SK-N-MC (cell line): ENCODE measurements around the gene PTPRM.

Experiments used
- DNase-seq: peaks from one replicate; pipeline ENCODE4 v3.0.0-alpha.2; 2011; ENCODE audit warnings: low read depth, low spot score
- H3K27ac ChIP-seq: fragments of 200-600 bp; sonication (generic); 2 replicates; pipeline ENCODE4 v1.5.1; 2016; ENCODE audit warnings: mixed run types
- H3K36me3 ChIP-seq: fragments of 200-600 bp; sonication (generic); 2 replicates; pipeline ENCODE4 v1.6.1; 2017; ENCODE audit warnings: antibody characterized with exemption, low read length, mixed read lengths; ENCODE audit not compliant: insufficient read depth
- H3K4me3 ChIP-seq: fragments of 200-600 bp; sonication (generic); 2 replicates; pipeline ENCODE4 v1.5.1; 2016
- H3K9ac ChIP-seq: fragments of 200-600 bp; sonication (generic); 2 replicates; pipeline ENCODE4 v1.8.0; 2017; ENCODE audit warnings: mixed run types, mixed read lengths; ENCODE audit not compliant: insufficient read length
- H3K9me3 ChIP-seq: fragments of 200-600 bp; sonication (generic); 2 replicates; pipeline ENCODE4 v1.6.1; 2017; ENCODE audit warnings: low read depth, mild to moderate bottlenecking, antibody characterized with exemption, low read length, moderate library complexity, mixed read lengths
- EZH2 ChIP-seq: fragments of 200-600 bp; sonication (generic); IDR thresholded peaks from one replicate; pipeline ENCODE4 v1.6.1; 2017; ENCODE audit warnings: antibody characterized with exemption
- FOXP2 ChIP-seq: optimal IDR thresholded peaks from 2 replicates; pipeline ENCODE3; 2011; ENCODE audit warnings: mild to moderate bottlenecking, moderate library complexity; ENCODE audit not compliant: insufficient read depth; ENCODE audit errors: extremely low read length, control extremely low read depth
- POLR2AphosphoS5 ChIP-seq: IDR thresholded peaks from 2 replicates; pipeline ENCODE4 v1.6.1; 2012; ENCODE audit warnings: mild to moderate bottlenecking, low read depth, low read length, borderline replicate concordance

Gene PTPRM

DNA sequence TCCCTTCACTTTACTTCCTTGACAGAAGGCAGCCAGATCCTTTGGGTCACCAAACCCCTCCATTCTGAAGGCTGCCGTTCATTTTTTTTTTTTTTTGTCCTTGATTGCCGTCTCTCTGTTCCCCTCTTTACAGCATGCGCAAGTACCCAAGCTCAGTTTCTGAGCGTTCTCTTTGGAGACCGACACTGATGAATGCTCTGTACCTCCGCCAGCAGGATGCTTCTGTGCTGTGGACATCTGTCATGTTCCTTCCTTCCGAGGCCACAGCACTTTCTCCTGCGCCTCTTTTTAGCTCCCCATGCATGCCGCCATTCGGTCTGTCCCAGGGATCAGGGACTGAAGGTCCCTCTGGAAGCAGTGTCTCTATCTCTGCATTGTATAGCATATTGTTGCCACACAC is 763.5 kb downstream of the PTPRM start:
- Histone ChIP-seq H3K4me3 (no peak overlapping the region), H3K36me3 (no peaks in the 10 kb centered on the region), H3K9ac (no peak overlapping the region), H3K27ac (no peak overlapping the region), H3K9me3 (no peaks in the 10 kb centered on the region)
- TF ChIP-seq FOXP2 = no peak
- TF ChIP-seq EZH2 = no peak
- no peak for TF ChIP-seq POLR2AphosphoS5
- no peak for DNase-seq

DNA sequence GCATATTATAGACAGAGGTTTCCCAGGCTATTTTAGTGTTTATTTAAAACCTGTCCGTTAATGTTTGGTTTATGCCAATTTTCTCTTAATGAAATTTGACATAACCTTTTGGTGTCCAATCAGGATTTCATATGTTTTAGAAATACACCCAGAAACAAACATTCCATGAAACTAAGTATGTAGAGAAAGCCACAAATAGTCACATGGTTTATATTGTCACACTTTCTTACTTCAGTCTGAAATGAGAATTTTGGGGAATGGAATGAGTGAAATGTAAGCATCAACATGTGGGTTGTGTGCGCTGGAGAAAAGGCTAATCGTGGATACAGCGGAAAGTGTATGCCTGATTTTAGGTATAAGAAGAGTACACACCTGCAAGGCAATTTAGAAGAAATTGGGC is 765.2 kb downstream of the PTPRM start:
- Histone ChIP-seq H3K9me3 (no peaks in the 10 kb centered on the region), H3K4me3 (no peak overlapping the region), H3K27ac (no peak overlapping the region), H3K36me3 (no peaks in the 10 kb centered on the region), H3K9ac (no peak overlapping the region)
- no peak for DNase-seq
- no peak for TF ChIP-seq EZH2
- no peak for TF ChIP-seq POLR2AphosphoS5
- no peak for TF ChIP-seq FOXP2

DNA sequence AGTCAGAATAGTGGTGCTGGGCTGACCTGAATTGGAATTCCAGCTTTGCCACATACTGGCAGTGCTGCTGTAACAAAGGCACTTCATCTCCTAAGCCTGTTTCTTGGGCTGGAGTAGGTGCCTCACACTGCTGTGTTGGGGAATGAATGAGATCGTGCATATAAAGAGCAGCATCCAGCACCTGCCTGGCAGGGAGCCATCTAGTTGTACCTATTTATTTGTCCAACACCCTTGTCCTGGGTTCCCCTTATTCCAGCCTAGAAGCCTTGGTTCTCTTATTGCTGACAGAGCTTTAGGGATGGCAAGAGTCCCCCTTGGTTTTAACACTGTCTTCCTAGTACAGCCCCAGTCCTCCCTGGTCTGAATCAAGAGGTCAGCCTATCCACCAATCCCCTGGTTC is 766.8 kb downstream of the PTPRM start:
- no peaks in the 10 kb centered on the region for H3K9me3 ChIP-seq
- H3K4me3 ChIP-seq = no peak overlapping the region
- no peak overlapping the region for H3K9ac ChIP-seq
- H3K36me3 ChIP-seq = no peaks in the 10 kb centered on the region
- no peak overlapping the region for H3K27ac ChIP-seq
- TF ChIP-seq EZH2 (no peak), POLR2AphosphoS5 (no peak), FOXP2 (no peak)
- no peak for DNase-seq

DNA sequence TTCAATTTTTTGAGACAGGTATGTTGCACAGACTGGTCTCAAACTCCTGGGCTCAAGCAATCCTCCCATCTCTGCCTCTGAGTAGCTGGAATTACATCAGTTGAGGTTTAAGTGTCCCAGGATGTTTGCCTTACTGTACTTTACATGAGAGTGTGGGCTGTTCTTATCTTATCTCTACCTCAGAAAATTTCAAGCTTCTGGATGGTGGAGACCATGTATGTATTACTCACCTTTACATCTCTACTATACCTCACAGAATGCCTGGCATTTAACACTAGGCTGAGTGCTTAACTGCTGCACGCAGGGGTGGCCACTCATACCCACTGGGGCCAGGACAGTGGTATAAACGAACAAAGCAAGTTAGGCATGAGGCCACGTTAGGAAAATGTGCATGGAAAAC is 770.1 kb downstream of the PTPRM start:
- TF ChIP-seq FOXP2 (no peak), EZH2 (no peak), POLR2AphosphoS5 (no peak)
- no peak overlapping the region for H3K27ac ChIP-seq
- H3K36me3 ChIP-seq = no peaks in the 10 kb centered on the region
- no peaks in the 10 kb centered on the region for H3K9me3 ChIP-seq
- H3K9ac ChIP-seq = no peak overlapping the region
- no peak overlapping the region for H3K4me3 ChIP-seq
- no peak for DNase-seq

DNA sequence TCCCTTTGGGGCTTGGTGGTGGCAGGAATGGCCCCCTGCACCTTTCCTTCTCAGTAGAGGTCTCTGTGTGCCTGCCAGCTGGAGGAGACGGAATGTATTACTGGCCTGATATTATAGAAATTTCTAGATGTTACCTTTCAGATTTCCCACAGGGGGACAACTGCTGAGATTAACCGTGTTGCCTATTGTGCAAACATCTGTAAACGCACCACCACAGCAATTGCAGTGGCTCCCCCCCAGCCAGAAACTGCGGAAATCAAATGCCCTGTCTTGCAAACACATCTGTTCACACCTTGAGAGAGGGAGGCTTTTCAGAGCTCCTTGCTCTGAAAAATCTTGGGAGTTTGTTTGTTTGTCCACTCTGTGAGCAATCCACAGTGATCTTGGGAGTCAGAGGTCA is 772.1 kb downstream of the PTPRM start:
- H3K27ac ChIP-seq = no peak overlapping the region
- H3K36me3 ChIP-seq = no peaks in the 10 kb centered on the region
- H3K9ac ChIP-seq = no peak overlapping the region
- no peak overlapping the region for H3K4me3 ChIP-seq
- H3K9me3 ChIP-seq = no peaks in the 10 kb centered on the region
- DNase-seq = no peak
- TF ChIP-seq POLR2AphosphoS5 (no peak), EZH2 (no peak), FOXP2 (no peak)

DNA sequence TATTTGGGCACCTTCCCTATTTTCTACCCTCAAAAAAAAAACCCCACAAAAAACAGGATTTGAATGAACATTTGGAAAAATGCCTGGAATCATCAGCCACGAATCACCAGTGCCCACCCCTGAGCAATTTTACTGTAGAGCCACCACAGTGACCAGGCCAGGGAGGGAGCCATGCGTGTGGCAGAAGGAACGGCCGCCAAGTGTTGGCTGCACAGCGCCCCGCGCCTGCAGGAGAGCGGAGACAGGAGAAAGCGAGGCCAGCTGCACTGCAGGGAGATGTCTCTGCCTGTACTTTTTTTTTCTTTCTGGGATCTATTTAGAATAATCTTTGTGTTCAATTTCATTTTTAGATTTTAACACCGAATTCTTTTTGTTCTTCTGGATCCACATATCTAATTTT is 772.8 kb downstream of the PTPRM start:
- TF ChIP-seq FOXP2 (no peak), EZH2 (no peak)
- Histone ChIP-seq H3K36me3 (no peaks in the 10 kb centered on the region), H3K4me3 (no peak overlapping the region), H3K9ac (no peak overlapping the region), H3K27ac (no peak overlapping the region), H3K9me3 (no peaks in the 10 kb centered on the region)
- DNase-seq = no peak

DNA sequence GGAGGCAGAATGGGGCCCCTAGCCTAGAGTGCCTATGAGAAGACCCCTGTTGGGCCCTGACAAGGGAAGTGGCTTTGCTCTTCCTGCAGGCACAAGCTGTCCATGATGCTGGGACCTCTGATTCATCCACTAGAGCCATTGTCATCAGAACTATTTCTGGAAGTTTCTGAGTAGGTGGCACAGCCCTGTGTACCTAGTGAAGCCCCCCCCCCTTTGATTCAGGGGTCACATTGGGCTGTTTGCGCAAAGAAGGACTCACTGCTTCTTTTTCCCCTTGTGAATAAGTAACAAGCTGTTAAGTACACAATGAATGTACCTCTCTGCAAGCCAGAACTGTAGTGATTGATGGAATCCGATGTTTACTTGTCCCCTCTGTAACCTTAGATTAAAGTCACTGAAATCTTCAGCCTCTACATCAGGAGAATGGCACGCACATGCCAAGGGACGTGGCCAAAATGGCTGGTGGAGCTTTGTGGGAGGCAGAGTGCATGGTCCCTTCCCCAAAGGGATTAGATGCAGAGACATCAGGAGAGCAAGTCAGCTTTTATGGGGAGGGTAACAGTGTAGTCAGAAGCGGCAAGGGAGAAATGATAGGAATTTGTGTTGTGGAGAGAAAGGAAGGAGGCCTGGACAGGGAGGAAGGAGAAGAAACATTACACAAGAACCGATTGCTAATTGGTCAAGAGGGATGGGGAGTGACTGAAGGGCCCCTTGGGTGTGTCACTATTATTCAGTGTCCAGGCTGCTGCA is 774.5 kb downstream of the PTPRM start:
- Histone ChIP-seq H3K4me3 (no peak overlapping the region), H3K9me3 (no peaks in the 10 kb centered on the region), H3K36me3 (no peaks in the 10 kb centered on the region), H3K27ac (no peak overlapping the region), H3K9ac (no peak overlapping the region)
- no peak for DNase-seq
- TF ChIP-seq FOXP2 (no peak), EZH2 (no peak), POLR2AphosphoS5 (no peak)

DNA sequence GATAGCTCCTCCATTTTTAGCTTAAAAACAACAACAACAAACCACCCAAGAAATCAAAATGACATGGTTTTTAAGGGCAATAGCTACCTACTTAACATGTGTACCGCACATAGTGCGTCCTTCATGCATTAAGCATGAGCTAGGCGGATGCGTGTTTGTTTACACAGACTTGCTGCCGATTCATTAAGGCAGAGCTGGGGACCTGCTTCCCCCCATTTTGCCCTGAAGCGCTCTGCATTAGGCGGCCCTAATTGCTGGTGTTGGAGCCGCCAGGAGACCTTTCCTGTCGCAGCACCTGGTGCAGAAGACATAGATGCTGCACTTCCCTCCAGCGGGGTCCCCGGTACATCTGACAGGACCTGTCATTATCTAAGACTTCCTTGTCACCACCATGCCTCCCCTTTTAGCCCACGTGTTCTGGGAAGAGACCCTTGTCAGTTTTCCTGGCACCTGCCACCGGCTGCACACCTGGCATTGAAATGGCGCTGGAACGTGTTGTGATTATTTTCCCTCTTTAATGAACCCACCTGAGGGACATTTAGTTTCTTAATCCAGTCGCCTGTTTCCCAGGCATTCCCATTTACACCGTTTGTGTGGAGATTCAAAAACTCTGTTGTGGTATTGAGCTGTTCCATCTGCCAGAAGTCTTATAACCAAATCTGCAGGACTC is 781.1 kb downstream of the PTPRM start:
- Histone ChIP-seq H3K4me3 (no peak overlapping the region), H3K27ac (no peak overlapping the region), H3K36me3 (no peaks in the 10 kb centered on the region), H3K9ac (no peak overlapping the region), H3K9me3 (no peaks in the 10 kb centered on the region)
- TF ChIP-seq POLR2AphosphoS5 = no peak
- TF ChIP-seq EZH2 = no peak
- TF ChIP-seq FOXP2 = no peak
- DNase-seq = no peak
